HCT116 (cell line): ENCODE results near the gene TMEM143.

ENCODE experiments used
- CBX3 ChIP-seq: IDR thresholded peaks from 2 replicates; pipeline ENCODE4 v1.6.1; 2012; ENCODE audit warnings: low read depth
- CEBPB ChIP-seq: IDR thresholded peaks from 2 replicates; pipeline ENCODE4 v1.6.1; 2012; ENCODE audit warnings: low read depth
- EZH2 ChIP-seq: fragments of 200-600 bp; sonication (generic); IDR thresholded peaks from 2 replicates; pipeline ENCODE4 v1.6.1; 2017; ENCODE audit warnings: antibody characterized with exemption, mixed run types
- EZH2phosphoT487 ChIP-seq: fragments of 200-600 bp; IDR thresholded peaks from 2 replicates; pipeline ENCODE4 v1.6.1; 2018; ENCODE audit warnings: antibody characterized with exemption, borderline replicate concordance
- FOSL1 ChIP-seq: IDR thresholded peaks from 2 replicates; pipeline ENCODE4 v1.6.1; 2012; ENCODE audit warnings: low read depth
- POLR2A ChIP-seq: IDR thresholded peaks from 2 replicates; pipeline ENCODE4 v1.7.0; 2011; ENCODE audit warnings: borderline replicate concordance; ENCODE audit not compliant: insufficient read depth, insufficient read length; ENCODE audit errors: extremely low read depth
- POLR2AphosphoS5 ChIP-seq: IDR thresholded peaks from 2 replicates; pipeline ENCODE4 v1.6.1; 2011; ENCODE audit warnings: mild to moderate bottlenecking, low read depth, low read length, moderate library complexity
- SIN3A ChIP-seq: IDR thresholded peaks from 2 replicates; pipeline ENCODE4 v1.6.1; 2012; ENCODE audit warnings: low read depth
- TCF7L2 ChIP-seq: IDR thresholded peaks from 2 replicates; pipeline ENCODE4 v1.7.0; 2011; ENCODE audit warnings: borderline replicate concordance, inconsistent platforms; ENCODE audit not compliant: insufficient read depth, insufficient read length; ENCODE audit errors: extremely low read depth
- TF ChIP-seq, protein P1 (sequence below), 3 experiments: fragments of 200-600 bp in 1 of 3; sonication (generic) in 1 of 3; IDR thresholded peaks in 2 of 3; conservative IDR thresholded peaks in 1 of 3; 2 replicates each; pipeline ENCODE4 v1.5.1; 2012 to 2017; ENCODE audit warnings: low read depth in 2 of 3, low read length in 2 of 3, antibody characterized with exemption in 1 of 3, borderline replicate concordance in 1 of 3, control low read depth in 1 of 3, mild to moderate bottlenecking in 1 of 3, mixed read lengths in 1 of 3, mixed run types in 1 of 3, moderate library complexity in 1 of 3; ENCODE audit not compliant: insufficient read depth in 1 of 3

DNA sequence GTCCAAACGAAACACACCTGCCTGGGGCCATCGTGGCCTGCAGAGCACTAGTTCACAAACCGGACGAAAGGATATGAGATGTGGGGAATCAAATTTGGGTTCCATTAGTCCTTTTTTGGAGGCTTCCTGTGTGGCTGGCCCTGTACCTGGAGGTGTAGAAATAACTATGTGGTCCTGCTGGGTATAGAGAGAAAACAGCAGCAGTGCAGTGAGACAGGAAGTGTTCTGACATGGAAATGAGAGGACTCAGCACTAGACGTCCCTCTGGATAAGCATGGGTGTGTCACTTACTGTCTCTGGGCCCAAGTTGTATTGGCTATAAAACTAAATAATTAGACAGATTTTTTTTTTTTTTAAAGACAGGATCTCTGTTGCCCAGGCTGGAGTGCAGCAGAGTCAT, 15.3 kb upstream of the TMEM143 start:
- TF ChIP-seq EZH2 = no peak
- no peak for TF ChIP-seq FOSL1
- no peak for TF ChIP-seq SIN3A
- no peak for TF ChIP-seq TCF7L2
- TF ChIP-seq CEBPB = no peak
- TF ChIP-seq, protein P1, sequence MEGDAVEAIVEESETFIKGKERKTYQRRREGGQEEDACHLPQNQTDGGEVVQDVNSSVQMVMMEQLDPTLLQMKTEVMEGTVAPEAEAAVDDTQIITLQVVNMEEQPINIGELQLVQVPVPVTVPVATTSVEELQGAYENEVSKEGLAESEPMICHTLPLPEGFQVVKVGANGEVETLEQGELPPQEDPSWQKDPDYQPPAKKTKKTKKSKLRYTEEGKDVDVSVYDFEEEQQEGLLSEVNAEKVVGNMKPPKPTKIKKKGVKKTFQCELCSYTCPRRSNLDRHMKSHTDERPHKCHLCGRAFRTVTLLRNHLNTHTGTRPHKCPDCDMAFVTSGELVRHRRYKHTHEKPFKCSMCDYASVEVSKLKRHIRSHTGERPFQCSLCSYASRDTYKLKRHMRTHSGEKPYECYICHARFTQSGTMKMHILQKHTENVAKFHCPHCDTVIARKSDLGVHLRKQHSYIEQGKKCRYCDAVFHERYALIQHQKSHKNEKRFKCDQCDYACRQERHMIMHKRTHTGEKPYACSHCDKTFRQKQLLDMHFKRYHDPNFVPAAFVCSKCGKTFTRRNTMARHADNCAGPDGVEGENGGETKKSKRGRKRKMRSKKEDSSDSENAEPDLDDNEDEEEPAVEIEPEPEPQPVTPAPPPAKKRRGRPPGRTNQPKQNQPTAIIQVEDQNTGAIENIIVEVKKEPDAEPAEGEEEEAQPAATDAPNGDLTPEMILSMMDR (IDR thresholded peaks at IDR 0.05 in 2 of 3, conservative IDR thresholded peaks at IDR 0.05 in 1 of 3; ENCODE audit: borderline replicate concordance in 1 of 3, insufficient read depth in 1 of 3, low read depth in 2 of 3, low read length in 2 of 3) = no peak
- no peak for TF ChIP-seq CBX3
- TF ChIP-seq POLR2A = no peak
- TF ChIP-seq EZH2phosphoT487 = no peak
- TF ChIP-seq POLR2AphosphoS5 = peak; percentile 17; the same call in 1 of the 2 replicates
